GM21360 (cell line): ENCODE data around the gene ZNF117.
A peak's percentile ranks its signal among the peaks of the same experiment; 100 is the strongest.
"Not testable (repeated sequence)": the region's sequence is repeated elsewhere in the genome, so short reads cannot be mapped to it uniquely, and the experiment has no call there.

Experiments
- ATAC-seq: cut with Tn5 transposase; IDR thresholded peaks from one replicate; pipeline ENCODE4 v1.9.1; 2021; ENCODE audit warnings: mild to moderate bottlenecking, moderate library complexity; ENCODE audit not compliant: unreplicated experiment

ZNF117 gene

GRCh38 chr7:64990936-64991335 is at the start of gene ZNF117:
TSS of gene ZNF117 (minus strand) at chr7:64991036.
- no peak for ATAC-seq

GRCh38 chr7:65038767-65039166 is 47.9 kb upstream of the ZNF117 start:
- peak; percentile 17 for ATAC-seq

GRCh38 chr7:65037740-65038688 is 47.2 kb upstream of the ZNF117 start:
- ATAC-seq = peak; percentile 89

- ATAC-seq = not testable (repeated sequence)
Measured at GRCh38 chr7:65036526-65036925, 45.7 kb upstream of the ZNF117 start.

GRCh38 chr7:65035469-65035868 is 44.6 kb upstream of the ZNF117 start:
- not testable (repeated sequence) for ATAC-seq

- ATAC-seq = not testable (repeated sequence)
Measured at GRCh38 chr7:65034120-65034782, 43.4 kb upstream of the ZNF117 start.

GRCh38 chr7:65033391-65033790 is 42.6 kb upstream of the ZNF117 start:
- not testable (repeated sequence) for ATAC-seq

- not testable (repeated sequence) for ATAC-seq
Measured at GRCh38 chr7:65025023-65025422, 34.2 kb upstream of the ZNF117 start.

- ATAC-seq = not testable (repeated sequence)
Measured at GRCh38 chr7:65020978-65021377, 30.1 kb upstream of the ZNF117 start.

- ATAC-seq = not testable (repeated sequence)
Measured at GRCh38 chr7:65009881-65010280, 19.0 kb upstream of the ZNF117 start.

GRCh38 chr7:65009394-65009793 is 18.6 kb upstream of the ZNF117 start:
- not testable (repeated sequence) for ATAC-seq

GRCh38 chr7:65007036-65007435 is 16.2 kb upstream of the ZNF117 start:
- ATAC-seq = not testable (repeated sequence)

GRCh38 chr7:65006094-65006992 is 15.5 kb upstream of the ZNF117 start, which contains the start of gene ERV3-1:
TSS of gene ERV3-1 (minus strand) at chr7:65006687. CDS start at chr7:64993026, 13,661 bp downstream.
- peak; percentile 100 for ATAC-seq

GRCh38 chr7:65004575-65004974 is 13.7 kb upstream of the ZNF117 start:
- no peak for ATAC-seq

GRCh38 chr7:65002972-65003585 is 12.2 kb upstream of the ZNF117 start:
- ATAC-seq = no peak

GRCh38 chr7:65001291-65001814 is 10.5 kb upstream of the ZNF117 start:
- ATAC-seq = no peak

GRCh38 chr7:64999165-65000004 is 8.5 kb upstream of the ZNF117 start:
- ATAC-seq = peak; percentile 90

GRCh38 chr7:64998865-64999164 is 8.0 kb upstream of the ZNF117 start:
- no peak for ATAC-seq

GRCh38 chr7:64997927-64998391 is 7.1 kb upstream of the ZNF117 start:
- no peak for ATAC-seq
